Stimulated activated CD4-positive, alpha-beta T cell treated with anti-CD3 and anti-CD28 coated beads, Interleukin-15, amount 100 ng/mL, for 48 hours (primary cell): ENCODE data around the gene KCNMB4.
"Not testable (repeated sequence)": the region's sequence is repeated elsewhere in the genome, so short reads cannot be mapped to it uniquely, and the experiment has no call there.

Source experiments
- DNase-seq, 2 donors: peaks; one replicate each; pipeline ENCODE4 v3.0.0-alpha.2; 2020; ENCODE audit warnings: low read depth in 2 of 2

Gene KCNMB4

DNA sequence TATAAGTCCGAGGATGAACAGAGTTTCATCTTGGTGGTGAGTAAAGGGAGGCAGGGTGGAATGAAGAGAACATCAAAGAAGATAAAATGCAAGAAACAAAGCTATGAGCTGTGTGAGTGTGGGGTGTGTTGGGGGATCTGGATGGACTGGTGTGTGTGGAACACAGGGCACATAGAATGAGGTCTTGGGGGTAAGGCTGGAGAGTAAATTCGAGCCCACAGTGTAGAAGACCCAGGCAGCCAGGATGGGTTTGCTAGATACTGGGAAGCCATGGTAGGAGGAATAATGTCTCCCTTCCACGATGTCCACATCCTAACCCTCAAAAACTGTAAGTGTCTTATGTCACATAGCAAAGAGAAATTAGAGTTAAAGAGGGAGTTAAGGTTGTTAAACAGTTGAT is 6.8 kb downstream of the KCNMB4 start:
- DNase-seq = no peak

DNA sequence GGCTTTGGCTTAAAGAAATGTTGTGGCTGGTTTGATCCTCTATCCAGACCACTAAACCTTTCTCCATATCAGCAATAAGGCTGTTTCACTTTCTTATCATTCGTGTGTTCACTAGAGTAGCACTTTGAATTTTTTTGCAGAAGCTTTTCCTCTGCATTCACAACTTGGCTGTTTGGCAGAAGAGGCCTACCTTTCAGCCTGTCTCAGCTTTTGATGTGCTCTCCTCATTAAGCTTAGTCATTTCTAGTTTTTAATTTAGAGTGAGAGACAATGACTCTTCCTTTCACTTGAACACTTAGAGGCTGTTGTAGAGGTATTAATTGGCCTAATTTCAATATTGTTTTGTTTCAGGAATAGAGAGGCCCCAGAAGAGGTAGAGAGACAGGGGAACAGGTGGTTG is 13.8 kb downstream of the KCNMB4 start:
- DNase-seq = no peak

DNA sequence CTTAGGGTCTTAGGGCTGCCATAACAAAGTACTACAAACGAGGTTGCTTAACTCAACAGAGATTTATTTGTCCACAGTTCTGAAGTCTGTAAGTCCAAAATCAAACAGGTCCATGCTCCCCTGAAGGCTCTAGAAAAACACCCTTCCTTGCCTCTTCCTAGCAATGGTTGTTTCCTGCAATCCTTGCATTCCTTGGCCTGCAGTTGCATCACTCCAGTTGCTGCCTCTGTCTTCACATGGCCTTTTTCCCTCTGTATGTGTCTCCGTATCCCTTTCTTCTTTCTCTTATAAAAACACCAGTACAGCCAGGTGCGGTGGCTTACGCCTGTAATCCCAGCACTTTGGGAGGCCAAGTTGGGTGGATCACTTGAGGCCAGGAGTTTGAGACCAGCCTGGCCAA is 17.4 kb downstream of the KCNMB4 start:
- no peak for DNase-seq

DNA sequence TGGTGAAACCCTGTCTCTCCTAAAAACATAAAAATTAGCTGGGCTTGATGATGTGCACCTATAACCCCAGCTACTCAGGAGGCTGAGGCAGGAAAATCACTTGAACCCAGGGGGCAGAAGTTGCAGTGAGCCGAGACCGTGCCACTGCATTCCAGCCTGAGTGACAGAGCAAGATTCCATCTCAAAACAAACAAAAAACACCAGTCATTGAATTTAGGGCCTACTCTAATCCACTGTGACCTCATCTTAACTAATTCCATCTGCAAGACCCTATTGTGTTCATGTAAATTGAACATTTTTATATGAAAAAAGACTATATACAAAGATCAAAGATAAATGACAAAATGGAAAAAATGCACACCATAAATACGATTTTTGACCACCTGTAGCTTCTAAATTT is 17.8 kb downstream of the KCNMB4 start:
- DNase-seq = no peak

DNA sequence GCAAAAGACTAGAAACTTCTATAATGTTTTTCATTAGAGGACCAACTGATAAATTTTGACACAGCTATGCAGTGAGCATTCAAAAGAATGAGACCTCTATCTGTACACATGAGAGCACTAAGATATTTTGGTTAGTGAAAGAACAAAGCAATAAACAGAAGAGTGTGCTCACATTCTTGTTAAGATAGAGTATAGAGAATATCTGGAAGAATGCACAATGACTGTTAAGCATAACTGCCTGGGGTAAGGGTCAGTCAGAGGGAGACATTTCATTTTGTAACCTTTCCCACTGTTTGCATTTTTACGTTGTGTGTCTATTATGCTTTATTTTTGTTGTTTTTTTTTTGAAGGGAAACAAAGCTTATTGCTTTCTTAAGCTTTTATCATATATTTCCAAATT is 20.7 kb downstream of the KCNMB4 start:
- no peak for DNase-seq

DNA sequence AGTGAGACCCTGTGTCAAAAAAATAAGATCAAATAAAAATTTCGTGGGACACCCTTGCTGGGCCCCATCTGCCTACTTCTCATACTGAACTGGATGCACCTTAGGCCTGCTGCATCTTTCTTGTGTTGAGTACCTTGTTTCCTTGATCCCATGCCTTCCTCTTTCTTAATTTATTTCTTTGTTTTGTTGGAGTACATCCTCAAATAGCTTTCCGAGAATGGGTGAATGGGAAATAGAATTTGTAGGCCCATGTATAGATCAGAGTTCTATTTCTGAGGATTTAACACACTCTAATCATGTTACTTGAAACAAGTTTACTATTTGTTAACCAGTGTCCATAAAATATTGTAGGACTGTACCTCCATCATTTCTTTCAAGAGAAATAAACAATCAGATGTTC is 23.6 kb downstream of the KCNMB4 start:
- DNase-seq = no peak

DNA sequence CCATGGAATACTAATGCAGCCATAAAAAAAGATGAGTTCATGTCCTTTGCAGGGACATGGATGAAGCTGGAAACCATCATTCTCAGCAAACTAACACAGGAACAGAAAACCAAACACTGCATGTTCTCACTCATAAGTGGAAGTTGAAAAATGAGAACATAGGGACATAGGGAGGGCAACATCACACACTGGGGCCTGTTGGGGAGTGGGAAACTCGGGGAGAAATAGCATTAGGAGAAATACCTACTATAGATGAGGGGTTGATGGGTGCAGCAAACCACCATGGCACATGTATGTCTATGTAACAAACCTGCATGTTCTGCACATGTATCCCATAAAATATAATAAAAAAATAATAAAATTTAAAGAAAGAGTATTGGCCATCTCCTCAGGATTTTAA is 26.5 kb downstream of the KCNMB4 start:
- not testable (repeated sequence) for DNase-seq

DNA sequence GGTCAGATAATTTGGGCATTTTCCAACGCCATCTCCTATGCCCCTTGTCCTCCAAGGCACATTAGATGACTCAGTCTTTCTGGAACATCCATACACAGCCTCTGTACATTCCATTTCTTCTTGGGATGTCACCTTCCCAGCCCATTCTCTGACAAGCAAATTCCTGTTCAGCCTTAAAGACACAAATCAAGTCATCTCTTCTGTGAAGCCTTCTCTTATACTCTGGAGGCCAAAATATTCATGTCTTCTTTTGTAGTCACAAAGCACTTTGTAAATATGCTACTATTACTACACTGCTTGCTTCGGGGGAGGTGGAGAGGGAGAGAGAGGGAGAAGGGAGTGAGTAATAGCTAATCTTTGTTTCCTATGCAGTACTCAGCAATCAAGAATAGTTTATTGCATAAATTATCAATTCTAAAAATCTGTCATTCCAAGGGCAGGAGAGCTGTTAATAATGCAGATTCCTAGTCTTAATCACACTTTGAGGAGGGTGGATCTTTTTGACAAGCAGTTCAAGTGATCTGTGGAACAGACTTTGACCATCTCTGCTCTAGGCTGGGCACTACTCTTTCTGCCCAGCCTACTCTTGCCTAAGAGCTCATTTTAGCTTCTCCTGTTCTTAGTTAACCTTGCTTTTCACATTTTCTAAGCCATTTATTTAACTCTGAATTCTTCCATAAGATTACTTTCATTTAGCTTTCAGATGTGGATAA is 27.9 kb downstream of the KCNMB4 start:
- no peak for DNase-seq

DNA sequence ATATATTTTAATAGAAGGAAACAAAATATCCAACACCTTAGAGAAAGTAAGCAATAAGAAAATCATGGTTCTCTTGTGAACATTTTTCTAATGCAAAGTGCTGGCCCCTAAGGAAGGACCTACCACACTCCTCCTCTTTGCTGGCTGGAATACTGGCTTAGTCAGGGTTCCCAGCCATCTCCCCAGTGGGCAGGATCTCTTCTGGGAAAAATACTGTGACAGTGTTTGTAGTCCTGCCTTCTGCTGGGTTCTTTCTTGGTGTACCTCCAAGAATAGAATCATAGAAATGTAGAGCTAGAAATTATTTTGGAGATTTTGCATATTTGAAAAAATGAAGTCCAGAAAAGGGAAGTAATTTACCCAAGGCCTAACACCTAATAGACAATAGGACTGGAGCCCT is 31.9 kb downstream of the KCNMB4 start:
- no peak for DNase-seq

DNA sequence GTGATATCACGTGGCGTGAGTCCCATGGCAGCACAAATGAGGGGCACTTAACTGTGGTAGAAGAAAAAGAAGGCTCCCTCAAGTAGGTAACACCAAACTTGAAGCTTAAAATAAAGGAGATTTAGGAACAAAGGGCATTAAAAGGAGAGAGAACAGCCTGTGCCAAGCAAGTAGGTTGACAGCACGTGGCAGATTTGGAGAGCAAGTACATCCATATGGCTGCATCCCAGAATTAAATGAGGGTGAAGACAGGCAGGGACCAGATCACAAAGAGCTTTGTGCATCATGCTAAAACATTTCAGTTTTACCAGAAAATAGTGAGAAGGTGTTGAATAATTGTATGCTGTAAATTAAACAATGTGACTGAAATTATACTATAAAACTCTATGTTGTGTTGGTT is 32.8 kb downstream of the KCNMB4 start:
- DNase-seq = no peak

DNA sequence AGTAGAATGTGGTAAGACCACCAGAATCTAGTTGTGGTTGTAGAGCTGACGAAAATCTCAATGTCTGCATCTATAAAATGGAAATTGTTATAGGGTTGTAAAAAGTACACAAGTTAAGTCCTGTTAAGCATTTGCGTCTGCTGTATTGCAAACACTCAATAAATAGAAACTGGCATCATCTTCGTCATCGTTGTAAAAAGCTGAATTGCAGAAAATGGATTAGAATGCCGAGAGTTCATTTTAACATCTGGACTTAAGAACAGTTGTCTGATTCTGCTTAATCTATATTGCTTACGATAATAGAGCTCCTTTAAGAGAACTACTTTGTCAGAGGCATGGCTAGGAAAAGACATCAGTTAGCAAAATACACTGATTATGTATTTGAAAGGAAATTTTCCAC is 33.2 kb downstream of the KCNMB4 start:
- no peak for DNase-seq

DNA sequence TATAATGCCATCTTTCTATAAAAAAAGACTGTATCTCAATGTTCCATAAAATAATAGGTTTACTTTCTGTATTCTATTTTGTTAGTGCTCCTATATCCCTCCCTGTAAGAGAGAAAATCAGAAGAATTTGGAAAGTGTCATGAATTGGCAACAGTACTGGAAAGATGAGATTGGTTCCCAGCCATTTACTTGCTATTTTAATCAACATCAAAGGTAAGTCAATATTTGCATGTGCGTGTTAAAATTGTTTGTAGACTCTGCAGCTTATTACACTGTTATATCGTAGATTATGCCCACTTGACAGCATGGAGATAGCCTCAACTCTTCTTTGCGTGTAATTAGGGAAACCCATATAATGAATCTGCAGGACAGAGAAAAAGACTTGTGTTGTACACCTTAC is 34.0 kb downstream of the KCNMB4 start:
- DNase-seq = no peak

DNA sequence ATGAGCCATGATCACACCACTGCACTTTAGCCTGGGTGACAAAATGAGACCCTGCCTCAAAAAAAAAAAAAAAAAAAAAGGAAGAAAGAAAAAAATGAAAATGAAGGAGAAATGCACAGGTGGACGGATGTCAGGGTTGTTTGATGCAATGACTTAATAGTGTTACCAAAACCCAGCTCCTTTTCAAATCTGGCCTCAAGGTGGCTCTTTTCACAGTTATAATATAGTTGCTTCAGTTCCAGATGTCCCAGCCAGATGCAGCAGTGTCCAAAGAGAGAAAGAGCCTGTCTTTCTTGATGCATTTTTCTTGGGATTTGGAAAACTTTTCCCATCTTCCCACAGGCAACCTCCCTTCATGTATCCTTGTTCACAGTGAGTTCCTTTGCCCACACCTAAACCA is 36.5 kb downstream of the KCNMB4 start:
- no peak for DNase-seq

DNA sequence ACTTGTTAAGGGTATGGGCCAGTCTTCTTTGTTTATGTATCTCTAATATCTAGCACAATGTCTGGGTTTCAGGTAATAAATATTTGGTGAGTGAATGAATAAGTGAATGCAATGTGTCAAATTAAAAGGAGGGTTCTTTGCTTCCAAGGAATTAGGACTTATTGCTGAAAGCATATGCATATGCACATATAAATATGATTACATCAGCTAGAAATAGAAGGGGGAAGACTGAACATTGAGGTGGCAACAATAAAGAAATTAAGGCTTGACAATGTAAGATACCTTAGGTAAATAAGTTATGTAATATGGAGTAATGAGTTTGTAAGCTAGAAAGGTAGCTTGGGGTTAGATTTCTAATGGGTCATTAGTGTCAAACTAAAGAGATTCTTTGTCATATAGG is 37.7 kb downstream of the KCNMB4 start:
- no peak for DNase-seq

DNA sequence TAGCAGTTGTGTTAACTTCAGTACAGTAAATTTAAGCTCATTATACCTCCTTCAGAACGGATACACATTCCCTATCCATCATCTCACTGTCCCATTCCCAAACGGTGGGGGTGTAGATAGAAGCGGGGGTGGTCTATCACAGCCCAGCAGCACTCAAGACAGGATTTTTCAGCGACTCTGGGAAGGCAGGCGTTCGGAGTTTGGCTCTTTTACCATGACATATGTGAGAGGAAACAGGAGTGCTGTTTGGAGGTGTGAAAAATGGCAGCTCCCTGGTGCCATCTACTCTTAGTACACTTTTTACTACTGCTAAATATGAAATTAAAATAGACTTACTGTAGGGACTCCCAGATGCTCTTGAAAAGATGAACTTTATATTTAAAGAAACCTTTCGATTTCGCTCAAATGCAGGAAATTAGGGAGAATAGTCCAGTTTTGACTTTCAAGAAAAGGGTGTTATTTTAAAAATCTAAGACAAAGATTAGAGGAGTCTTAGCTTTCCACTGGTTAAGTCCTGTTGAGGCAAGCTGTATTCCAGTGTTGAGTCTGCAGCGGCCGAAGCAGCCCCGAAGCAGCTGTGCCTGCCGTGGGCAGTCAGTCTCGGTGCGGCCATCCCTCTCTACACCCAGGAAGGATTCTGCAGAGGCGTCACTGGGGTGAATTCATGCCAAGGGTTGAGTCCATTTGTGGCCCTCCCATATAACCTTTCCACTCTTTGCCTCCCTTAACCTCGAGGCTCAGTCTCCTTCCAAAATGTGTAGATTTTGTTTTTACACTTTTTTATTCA is 42.1 kb downstream of the KCNMB4 start:
- no peak for DNase-seq

DNA sequence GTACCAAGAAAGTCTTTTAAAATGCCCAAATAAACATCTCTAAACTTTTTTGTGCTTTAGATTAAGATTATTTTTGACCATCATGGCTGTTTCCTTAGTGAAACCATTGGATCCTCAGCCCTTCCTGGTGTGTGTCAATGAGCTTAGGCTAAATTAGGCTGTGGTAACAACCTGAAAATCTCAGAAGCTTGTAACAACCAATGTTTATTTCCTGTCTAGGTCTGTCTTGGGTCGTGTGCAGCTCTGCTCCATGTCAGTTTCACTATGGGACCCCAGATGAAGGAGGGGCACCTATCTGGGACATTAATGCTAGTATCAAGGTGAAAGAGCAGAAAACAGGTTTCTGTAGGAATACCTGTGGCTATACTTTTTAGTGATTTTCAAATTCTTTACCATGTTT is 49.9 kb downstream of the KCNMB4 start:
- no peak for DNase-seq

DNA sequence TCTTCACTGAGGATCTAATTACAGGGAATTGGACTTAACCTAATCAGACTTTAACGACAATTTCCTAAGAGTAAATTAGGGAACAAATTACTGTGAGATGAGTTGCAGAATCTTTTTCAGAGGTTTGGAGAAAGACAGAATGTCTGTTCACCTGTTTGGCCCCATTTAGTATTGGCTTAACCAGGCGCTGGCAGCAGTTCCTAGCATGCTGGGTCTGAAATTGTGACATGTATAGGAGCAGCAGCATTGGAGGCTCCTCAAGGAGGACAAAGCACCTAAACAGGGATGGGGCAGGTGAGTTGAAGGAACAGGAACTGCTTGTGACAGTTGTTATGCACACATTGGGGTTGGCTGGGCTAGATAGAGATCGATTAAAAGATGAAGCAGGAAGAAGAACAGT is 51.0 kb downstream of the KCNMB4 start:
- no peak for DNase-seq

DNA sequence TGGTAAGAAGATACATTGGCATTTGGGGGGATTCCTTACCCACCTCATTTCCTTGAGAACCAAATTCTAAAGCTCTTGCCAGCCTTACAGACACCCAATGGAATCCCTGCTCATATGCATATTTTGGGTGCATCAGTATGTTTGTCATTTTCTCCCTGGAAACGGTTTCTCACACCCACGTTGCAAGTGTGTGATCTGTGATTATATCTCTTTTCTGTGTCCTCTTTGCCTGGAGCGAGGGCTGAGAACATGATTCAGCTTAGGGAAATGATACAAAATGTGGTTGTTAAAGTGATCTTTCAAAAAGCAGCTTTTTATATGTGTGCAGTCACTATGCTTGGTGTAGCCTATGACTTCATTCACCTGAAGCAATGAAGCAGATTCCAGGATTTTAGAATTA is 52.0 kb downstream of the KCNMB4 start:
- DNase-seq = peak in 1 of 2 donors; percentile 3

DNA sequence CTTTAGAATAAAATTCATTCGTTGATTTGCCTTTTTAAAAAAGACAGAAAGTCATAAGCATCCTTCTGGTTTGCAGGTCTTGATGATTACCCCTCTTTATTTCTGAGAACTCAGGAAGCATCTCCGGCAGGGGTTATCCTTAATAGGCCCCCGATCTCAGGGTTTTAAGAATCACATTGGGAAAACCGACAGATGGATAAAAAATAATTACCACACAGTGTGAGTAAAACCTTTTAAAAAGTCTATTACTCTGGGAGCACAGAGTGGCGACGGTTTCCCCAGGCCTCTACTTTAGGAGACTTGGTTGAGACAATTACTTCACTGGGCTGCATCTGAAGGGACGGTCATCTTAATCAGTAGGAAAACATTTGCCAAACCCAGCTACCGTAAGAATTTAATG is 56.5 kb downstream of the KCNMB4 start:
- no peak for DNase-seq

DNA sequence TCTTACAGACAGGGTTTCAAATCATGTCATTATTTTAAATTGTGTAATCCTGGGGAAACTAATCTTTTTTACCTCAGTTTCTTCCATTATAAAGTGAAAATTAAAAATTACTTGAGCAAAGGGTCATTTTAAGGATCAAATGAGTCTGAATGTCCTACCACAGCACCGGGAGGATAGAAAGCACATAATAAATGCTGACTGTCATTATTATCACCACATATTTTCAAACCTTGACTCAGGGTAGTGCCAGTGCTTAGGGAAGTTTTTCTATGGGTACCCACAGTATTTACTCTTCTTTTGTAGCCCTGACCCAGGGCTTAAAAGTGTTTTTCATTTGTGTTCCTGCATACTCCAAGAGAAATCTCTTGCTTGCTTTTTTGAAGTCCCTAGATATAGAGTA is 60.5 kb downstream of the KCNMB4 start:
- no peak for DNase-seq

DNA sequence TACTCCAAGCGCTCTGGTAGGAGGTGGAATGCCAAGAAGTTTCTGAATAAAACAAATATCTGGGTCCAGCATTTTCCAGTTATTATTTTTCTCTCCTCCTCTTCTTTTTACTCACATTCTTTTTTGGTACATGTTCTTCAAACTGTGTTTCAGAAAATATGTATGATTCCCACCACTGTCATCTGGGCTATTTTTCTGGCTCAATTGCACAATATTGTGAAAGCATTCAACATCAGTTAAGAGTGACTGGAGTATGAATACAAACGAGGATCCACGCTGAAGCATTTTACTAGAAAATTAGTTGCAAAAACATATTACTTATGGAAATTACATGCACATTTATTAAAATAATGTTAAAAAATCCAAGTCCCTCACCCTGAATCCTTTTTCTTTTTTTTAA is 61.5 kb downstream of the KCNMB4 start:
- no peak for DNase-seq

DNA sequence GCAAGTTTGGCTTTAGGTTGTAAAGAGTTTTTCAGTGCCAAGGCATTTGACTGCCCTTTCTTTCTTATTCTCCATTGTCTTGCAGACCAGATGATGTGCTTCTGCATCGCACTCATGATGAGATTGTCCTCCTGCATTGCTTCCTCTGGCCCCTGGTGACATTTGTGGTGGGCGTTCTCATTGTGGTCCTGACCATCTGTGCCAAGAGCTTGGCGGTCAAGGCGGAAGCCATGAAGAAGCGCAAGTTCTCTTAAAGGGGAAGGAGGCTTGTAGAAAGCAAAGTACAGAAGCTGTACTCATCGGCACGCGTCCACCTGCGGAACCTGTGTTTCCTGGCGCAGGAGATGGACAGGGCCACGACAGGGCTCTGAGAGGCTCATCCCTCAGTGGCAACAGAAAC is 64.3 kb downstream of the KCNMB4 start:
- no peak for DNase-seq

DNA sequence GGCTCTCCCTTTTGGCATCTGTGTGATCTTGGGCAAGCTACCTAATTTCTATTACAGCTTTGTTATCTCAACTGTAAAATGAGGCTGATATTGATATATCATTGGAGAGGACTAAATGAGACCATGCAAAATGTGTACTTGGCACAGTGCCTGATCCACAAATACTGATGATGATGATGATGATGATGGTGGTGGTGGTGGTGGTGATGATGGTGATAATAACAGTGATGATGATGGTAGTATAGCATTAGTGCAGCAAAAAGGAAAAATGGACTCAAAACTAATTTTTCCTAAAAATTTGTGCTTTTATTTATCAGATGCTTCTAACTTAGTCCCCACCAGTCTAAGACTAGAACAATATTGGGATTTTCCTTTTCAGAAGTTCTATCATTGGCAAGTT is 70.7 kb downstream of the KCNMB4 start:
- DNase-seq = no peak
